Esophagus muscularis mucosa (tissue), 3 donors: ENCODE measurements around the gene IP6K2.

Experiments
- CTCF ChIP-seq, 3 experiments: fragments of 200-600 bp in 2 of 3; fragments of 450-650 bp in 1 of 3; sonication (generic) in 2 of 3; IDR thresholded peaks; one replicate each; pipeline ENCODE4 v1.5.1; 2017 to 2019; ENCODE audit warnings: antibody characterized with exemption in 3 of 3, mild to moderate bottlenecking in 2 of 3, moderate library complexity in 1 of 3
- POLR2A ChIP-seq: fragments of 450-650 bp; IDR thresholded peaks from one replicate; pipeline ENCODE4 v1.6.1; 2017; ENCODE audit warnings: antibody characterized with exemption, moderate library complexity, mild to moderate bottlenecking, low read depth

DNA sequence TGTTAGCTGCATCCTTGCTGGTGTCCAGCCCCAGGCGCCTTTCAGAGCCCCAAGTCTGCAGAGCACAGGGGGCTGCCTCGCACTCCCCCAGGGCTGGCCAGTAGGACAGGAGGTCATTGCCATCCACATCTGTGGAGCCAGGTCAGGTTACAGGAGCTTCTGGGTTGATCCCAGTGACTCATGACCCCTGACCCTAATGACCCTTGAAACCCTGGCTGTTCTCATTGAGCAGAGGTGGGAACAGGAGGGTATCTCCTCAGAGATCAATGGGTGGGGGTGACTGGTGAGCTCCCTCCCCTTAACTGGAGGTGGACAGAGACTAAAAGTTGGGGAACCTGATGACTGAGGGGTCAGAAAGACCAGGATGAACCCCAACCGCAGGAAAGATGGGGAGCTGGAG, 75.6 kb downstream of the IP6K2 start:
- TF ChIP-seq CTCF (IDR thresholded peaks at IDR 0.05), result no peak
- TF ChIP-seq POLR2A, result no peak
